Transverse colon (tissue), 4 donors: ENCODE data around the gene DEPP1.

Experiments
- POLR2AphosphoS5 ChIP-seq, 3 donors: sonication (generic); formaldehyde crosslinking; IDR thresholded peaks; one replicate each; pipeline ENCODE4 v1.6.1; 2016; ENCODE audit warnings: antibody characterized with exemption in 3 of 3
- TF ChIP-seq, protein P1 (sequence below), 5 experiments: fragments of 200-600 bp in 3 of 5; fragments of 450-650 bp in 2 of 5; sonication (generic) in 3 of 5; IDR thresholded peaks; 1 replicate in 2 of 5; 2 replicates in 3 of 5; pipeline ENCODE4 v1.5.1; 2016 to 2017; ENCODE audit warnings: antibody characterized with exemption in 5 of 5, inconsistent platforms in 3 of 5, mild to moderate bottlenecking in 2 of 5, moderate library complexity in 1 of 5

DNA sequence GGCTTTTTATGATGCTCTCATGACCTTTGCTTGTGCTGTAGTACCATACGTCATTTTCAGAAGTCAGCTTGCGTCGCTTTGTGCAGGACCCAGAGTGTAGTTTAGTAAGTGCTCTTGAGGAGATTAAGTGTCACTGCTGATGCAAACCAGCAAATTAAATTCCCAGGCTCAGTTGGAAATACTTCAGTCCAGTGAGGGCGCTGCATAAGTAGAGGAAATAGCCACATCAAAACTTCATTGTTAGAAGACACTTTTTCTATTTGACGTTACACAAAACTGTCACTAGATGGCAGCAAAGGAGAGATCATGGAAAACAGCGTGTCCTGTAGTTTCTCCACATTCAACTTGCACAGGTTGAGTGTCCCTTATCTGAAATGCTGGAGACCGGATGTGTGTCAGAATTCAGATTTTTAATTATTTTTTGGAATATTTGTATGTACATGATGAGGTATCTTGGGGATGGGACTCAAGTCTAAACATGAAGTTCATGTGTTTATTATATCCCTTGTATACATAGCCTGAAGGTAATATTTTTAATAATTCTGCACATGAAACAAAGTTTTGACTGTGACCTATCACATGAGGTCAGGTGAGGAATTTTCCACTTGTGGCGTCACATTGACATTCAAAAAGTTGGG, 30.0 kb upstream of the DEPP1 start:
- no peak for TF ChIP-seq POLR2AphosphoS5 (IDR thresholded peaks at IDR 0.05)
- TF ChIP-seq, protein P1, sequence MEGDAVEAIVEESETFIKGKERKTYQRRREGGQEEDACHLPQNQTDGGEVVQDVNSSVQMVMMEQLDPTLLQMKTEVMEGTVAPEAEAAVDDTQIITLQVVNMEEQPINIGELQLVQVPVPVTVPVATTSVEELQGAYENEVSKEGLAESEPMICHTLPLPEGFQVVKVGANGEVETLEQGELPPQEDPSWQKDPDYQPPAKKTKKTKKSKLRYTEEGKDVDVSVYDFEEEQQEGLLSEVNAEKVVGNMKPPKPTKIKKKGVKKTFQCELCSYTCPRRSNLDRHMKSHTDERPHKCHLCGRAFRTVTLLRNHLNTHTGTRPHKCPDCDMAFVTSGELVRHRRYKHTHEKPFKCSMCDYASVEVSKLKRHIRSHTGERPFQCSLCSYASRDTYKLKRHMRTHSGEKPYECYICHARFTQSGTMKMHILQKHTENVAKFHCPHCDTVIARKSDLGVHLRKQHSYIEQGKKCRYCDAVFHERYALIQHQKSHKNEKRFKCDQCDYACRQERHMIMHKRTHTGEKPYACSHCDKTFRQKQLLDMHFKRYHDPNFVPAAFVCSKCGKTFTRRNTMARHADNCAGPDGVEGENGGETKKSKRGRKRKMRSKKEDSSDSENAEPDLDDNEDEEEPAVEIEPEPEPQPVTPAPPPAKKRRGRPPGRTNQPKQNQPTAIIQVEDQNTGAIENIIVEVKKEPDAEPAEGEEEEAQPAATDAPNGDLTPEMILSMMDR (IDR thresholded peaks at IDR 0.05), result peak; percentile 65 to 80 (median 71)
